Right atrium auricular region (tissue), 2 donors: ENCODE data around the gene IRX1. TPM values are rescaled to one million over a fixed set of nuclear protein-coding genes. Genes with fewer than 3 reads are reported as not detected.

Experiments
- DNase-seq: peaks from one replicate; pipeline ENCODE4 v3.0.0-alpha.2; 2019; ENCODE audit warnings: low spot score
- H3K27ac ChIP-seq, 2 donors: fragments of 200-600 bp; sonication (generic); 1 replicate in 1 of 2; 2 replicates in 1 of 2; pipeline ENCODE4 v1.5.1; 2016 to 2019
- H3K27me3 ChIP-seq, 2 donors: fragments of 200-600 bp; sonication (generic); one replicate each; pipeline versions ENCODE4 v1.5.1 to v1.6.0; 2017 to 2019
- H3K36me3 ChIP-seq: fragments of 200-600 bp; sonication (generic); one replicate; pipeline ENCODE4 v1.5.1; 2016
- H3K4me1 ChIP-seq, 2 donors: fragments of 200-600 bp; sonication (generic); one replicate each; pipeline versions ENCODE4 v1.5.1 to v1.6.0; 2017 to 2019
- H3K4me3 ChIP-seq, 2 donors: fragments of 200-600 bp; sonication (generic); 1 replicate in 1 of 2; 2 replicates in 1 of 2; pipeline ENCODE4 v1.5.1; 2017 to 2019; ENCODE audit warnings: mild to moderate bottlenecking in 1 of 2, moderate library complexity in 1 of 2
- H3K9me3 ChIP-seq, 2 donors: fragments of 200-600 bp; sonication (generic); one replicate each; pipeline ENCODE4 v1.5.1; 2019
- total RNA-seq, 2 donors: library from RNA; depleted of rRNA; stranded (reverse); fragments of >200 nt; gene quantifications; one replicate each; pipeline ENCODE4 v1.1.0, GENCODE V29; 2016
- TF ChIP-seq, protein P1 (sequence below), 2 donors: fragments of 200-600 bp; sonication (generic); IDR thresholded peaks; one replicate each; pipeline ENCODE4 v1.5.1; 2019; ENCODE audit warnings: antibody characterized with exemption in 2 of 2

Gene IRX1
- total RNA-seq, 2 donors from 2014 or later: 0.39 TPM; not detected in 1

DNA sequence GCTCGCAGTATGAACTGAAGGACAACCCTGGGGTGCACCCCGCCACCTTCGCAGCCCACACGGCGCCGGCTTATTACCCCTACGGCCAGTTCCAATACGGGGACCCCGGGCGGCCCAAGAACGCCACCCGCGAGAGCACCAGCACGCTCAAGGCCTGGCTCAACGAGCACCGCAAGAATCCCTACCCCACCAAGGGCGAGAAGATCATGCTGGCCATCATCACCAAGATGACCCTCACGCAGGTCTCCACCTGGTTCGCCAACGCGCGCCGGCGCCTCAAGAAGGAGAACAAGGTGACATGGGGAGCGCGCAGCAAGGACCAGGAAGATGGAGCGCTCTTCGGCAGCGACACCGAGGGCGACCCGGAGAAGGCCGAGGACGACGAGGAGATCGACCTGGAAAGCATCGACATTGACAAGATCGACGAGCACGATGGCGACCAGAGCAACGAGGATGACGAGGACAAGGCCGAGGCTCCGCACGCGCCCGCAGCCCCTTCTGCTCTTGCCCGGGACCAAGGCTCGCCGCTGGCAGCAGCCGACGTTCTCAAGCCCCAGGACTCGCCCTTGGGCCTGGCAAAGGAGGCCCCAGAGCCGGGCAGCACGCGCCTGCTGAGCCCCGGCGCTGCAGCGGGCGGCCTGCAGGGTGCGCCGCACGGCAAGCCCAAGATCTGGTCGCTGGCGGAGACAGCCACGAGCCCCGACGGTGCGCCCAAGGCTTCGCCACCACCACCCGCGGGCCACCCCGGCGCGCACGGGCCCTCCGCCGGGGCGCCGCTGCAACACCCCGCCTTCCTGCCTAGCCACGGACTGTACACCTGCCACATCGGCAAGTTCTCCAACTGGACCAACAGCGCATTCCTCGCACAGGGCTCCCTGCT is 3.8 kb downstream of the IRX1 start:
- H3K36me3 ChIP-seq: no peaks in the 10 kb centered on the region
- no peak overlapping the region for H3K27ac ChIP-seq
- peaks cover 0 to 48% of the 10 kb centered on the region in 2 donors for H3K4me1 ChIP-seq
- no peaks in the 10 kb centered on the region for H3K9me3 ChIP-seq
- DNase-seq: no peak
- H3K4me3 ChIP-seq: no peak overlapping the region
- peaks cover 31 to 77% of the 10 kb centered on the region in 2 donors for H3K27me3 ChIP-seq
- TF ChIP-seq, protein P1, sequence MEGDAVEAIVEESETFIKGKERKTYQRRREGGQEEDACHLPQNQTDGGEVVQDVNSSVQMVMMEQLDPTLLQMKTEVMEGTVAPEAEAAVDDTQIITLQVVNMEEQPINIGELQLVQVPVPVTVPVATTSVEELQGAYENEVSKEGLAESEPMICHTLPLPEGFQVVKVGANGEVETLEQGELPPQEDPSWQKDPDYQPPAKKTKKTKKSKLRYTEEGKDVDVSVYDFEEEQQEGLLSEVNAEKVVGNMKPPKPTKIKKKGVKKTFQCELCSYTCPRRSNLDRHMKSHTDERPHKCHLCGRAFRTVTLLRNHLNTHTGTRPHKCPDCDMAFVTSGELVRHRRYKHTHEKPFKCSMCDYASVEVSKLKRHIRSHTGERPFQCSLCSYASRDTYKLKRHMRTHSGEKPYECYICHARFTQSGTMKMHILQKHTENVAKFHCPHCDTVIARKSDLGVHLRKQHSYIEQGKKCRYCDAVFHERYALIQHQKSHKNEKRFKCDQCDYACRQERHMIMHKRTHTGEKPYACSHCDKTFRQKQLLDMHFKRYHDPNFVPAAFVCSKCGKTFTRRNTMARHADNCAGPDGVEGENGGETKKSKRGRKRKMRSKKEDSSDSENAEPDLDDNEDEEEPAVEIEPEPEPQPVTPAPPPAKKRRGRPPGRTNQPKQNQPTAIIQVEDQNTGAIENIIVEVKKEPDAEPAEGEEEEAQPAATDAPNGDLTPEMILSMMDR (IDR thresholded peaks at IDR 0.05): peak in 1 of 2 donors; percentile 24

DNA sequence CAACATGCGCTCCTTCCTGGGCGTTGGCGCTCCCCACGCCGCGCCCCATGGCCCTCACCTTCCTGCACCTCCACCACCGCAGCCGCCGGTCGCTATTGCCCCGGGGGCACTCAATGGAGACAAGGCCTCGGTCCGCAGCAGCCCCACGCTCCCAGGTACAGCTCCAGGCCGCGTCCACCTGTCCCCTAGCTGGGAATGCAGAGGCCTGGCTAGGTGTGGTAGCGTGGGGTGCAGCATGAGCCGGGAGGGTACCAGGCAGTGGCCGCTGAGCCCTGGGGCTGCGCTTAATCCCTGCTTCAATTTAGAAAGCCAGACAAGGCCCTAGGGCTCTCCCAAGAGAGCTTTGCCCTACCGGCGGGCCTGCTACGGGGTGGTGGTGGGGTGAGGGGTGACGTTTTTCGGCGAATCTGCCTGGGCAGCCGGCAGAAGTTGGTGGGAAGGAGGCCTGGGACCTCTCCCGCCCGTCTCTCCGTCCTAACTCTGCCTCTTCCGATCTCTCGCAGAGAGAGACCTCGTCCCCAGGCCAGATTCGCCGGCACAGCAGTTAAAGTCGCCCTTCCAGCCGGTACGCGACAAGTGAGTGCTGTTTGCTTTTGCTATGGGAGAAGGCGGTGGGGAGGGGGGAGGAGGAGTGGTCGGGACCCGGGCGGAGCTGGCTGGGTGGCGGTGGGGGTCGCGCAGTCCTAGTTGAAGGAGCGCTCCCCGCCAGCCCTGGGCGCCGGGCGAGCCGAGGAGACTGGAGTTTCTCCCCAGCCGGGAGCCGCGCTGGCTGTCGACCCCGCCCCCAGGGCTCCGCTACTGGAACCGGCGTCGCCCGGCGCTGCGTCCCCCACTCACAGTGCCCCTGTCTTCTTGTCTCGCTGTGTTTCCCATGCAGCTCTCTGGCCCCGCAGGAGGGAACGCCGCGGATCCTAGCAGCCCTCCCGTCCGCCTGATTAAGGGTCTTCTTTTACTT is 4.8 kb downstream of the IRX1 start:
- Histone ChIP-seq H3K27ac (no peak overlapping the region), H3K36me3 (no peaks in the 10 kb centered on the region)
- DNase-seq: no peak

GRCh38 chr5:3601061-3601710 is 5.6 kb downstream of the IRX1 start:
- Histone ChIP-seq H3K4me3 (no peak overlapping the region), H3K36me3 (no peaks in the 10 kb centered on the region), H3K27ac (no peak overlapping the region), H3K4me1 (peaks cover 0 to 33% of the 10 kb centered on the region in 2 donors), H3K27me3 (peaks cover 23 to 65% of the 10 kb centered on the region in 2 donors), H3K9me3 (no peaks in the 10 kb centered on the region)
- TF ChIP-seq, protein P1 (IDR thresholded peaks at IDR 0.05): no peak
- no peak for DNase-seq

More for the DNA sequence above, 4.8 kb downstream of the IRX1 start:
- Histone ChIP-seq H3K9me3 (no peaks in the 10 kb centered on the region), H3K4me1 (peaks cover 0 to 39% of the 10 kb centered on the region in 2 donors), H3K27me3 (peaks cover 23 to 68% of the 10 kb centered on the region in 2 donors), H3K4me3 (peak overlapping the region in 1 of 2 donors; percentile 30)
- TF ChIP-seq, protein P1 (IDR thresholded peaks at IDR 0.05): no peak

DNA sequence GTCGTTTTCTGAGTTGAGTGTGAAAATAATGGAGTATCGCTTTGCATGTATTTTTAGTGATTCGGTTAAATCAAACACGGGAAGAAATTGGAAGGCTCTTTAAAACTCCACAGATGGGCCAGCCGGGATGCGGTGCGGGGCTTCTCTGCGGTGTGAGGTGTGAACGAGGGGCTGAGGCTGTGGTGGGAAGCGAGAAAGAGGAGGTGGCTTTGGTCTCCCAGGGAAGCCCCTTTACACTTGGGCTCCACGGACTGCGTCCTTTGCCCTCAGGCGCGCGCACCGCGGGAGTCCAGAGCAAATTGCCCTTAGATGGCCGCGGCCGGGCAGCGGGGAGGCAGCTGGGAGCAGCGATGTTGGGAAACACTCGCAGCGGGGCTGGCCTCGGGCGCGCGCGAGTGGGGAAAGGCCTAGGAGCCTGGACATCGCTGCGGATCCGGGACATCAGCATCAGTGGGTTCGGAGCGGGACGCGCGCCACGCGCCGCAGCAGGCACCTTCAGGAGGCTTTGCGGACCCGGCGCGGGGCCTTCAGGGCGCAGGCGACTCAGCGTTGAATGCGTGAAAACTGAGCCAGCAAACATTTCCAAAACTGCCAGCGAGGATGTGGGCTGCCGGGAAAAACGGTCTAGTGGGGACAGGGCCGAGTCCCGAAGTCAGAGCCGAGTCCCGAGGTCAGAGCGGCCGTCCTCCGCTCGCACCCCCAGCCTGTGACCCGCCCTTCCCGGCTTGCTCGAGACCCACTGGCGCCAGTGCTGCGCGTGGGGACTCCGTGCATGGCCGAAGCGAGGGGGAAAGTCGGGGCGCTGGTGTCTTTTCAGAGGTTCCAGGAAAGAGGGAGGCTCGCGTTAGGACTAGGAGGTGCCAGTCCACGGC is 6.5 kb downstream of the IRX1 start:
- peaks cover 0 to 27% of the 10 kb centered on the region in 2 donors for H3K4me1 ChIP-seq
- DNase-seq: no peak
- no peaks in the 10 kb centered on the region for H3K36me3 ChIP-seq
- peaks cover 19 to 66% of the 10 kb centered on the region in 2 donors for H3K27me3 ChIP-seq
- H3K9me3 ChIP-seq: no peaks in the 10 kb centered on the region
- TF ChIP-seq, protein P1 (IDR thresholded peaks at IDR 0.05): no peak
- H3K4me3 ChIP-seq: peak overlapping the region in 1 of 2 donors; percentile 24
- no peak overlapping the region for H3K27ac ChIP-seq
